HG03432 (cell line): ENCODE data around the gene GALNT2.

Source experiments
- ATAC-seq: cut with Tn5 transposase; IDR thresholded peaks from one replicate; pipeline ENCODE4 v1.9.1; 2021; ENCODE audit warnings: mild to moderate bottlenecking, moderate library complexity; ENCODE audit not compliant: unreplicated experiment

The GALNT2 gene

GRCh38 chr1:230287674-230288315 is 220.8 kb downstream of the GALNT2 start:
- ATAC-seq = no peak

- ATAC-seq = no peak
Observed at GRCh38 chr1:230288641-230289349, 221.8 kb downstream of the GALNT2 start.

GRCh38 chr1:230289350-230289644 is 222.3 kb downstream of the GALNT2 start:
- ATAC-seq = no peak

GRCh38 chr1:230291731-230292620 is 224.9 kb downstream of the GALNT2 start:
- ATAC-seq = no peak

- ATAC-seq = no peak
Observed at GRCh38 chr1:230292689-230293389, 225.8 kb downstream of the GALNT2 start.

GRCh38 chr1:230293390-230293700 is 226.3 kb downstream of the GALNT2 start:
- no peak for ATAC-seq

GRCh38 chr1:230295367-230295766 is 228.3 kb downstream of the GALNT2 start:
- no peak for ATAC-seq

- no peak for ATAC-seq
Observed at GRCh38 chr1:230299191-230300006, 232.4 kb downstream of the GALNT2 start.

- no peak for ATAC-seq
Observed at GRCh38 chr1:230300322-230301301, 233.6 kb downstream of the GALNT2 start.

- no peak for ATAC-seq
Observed at GRCh38 chr1:230301322-230301721, 234.3 kb downstream of the GALNT2 start.

- ATAC-seq = no peak
Observed at GRCh38 chr1:230301822-230302221, 234.8 kb downstream of the GALNT2 start.

- no peak for ATAC-seq
Observed at GRCh38 chr1:230303069-230303468, 236.0 kb downstream of the GALNT2 start.

GRCh38 chr1:230303822-230304221 is 236.8 kb downstream of the GALNT2 start:
- no peak for ATAC-seq

GRCh38 chr1:230306169-230306568 is 239.1 kb downstream of the GALNT2 start:
- ATAC-seq = peak; percentile 62

- ATAC-seq = no peak
Observed at GRCh38 chr1:230307213-230307612, 240.2 kb downstream of the GALNT2 start.

GRCh38 chr1:230308039-230308438 is 241.0 kb downstream of the GALNT2 start:
- no peak for ATAC-seq

GRCh38 chr1:230308821-230309220 is 241.8 kb downstream of the GALNT2 start:
- ATAC-seq = no peak

GRCh38 chr1:230309646-230310177 is 242.7 kb downstream of the GALNT2 start:
- no peak for ATAC-seq
